Gastroesophageal sphincter (tissue), 4 donors: ENCODE results near the gene TMEM209. TPM values are rescaled to one million over a fixed set of nuclear protein-coding genes. Genes with fewer than 3 reads are reported as not detected.

ENCODE experiments used
- ATAC-seq: fragments of 150-250 bp; one replicate; pipeline ENCODE4 v1.9.1; 2016; ENCODE audit warnings: mild to moderate bottlenecking, moderate library complexity
- H3K27ac ChIP-seq, 4 donors: fragments of 200-600 bp; sonication (generic) in 3 of 4; 1 replicate in 3 of 4; 2 replicates in 1 of 4; pipeline ENCODE4 v1.5.1; 2016 to 2019
- H3K27me3 ChIP-seq: fragments of 200-600 bp; sonication (generic); one replicate; pipeline ENCODE4 v1.5.1; 2019
- H3K36me3 ChIP-seq, 2 donors: fragments of 200-600 bp; sonication (generic); one replicate each; pipeline ENCODE4 v1.5.1; 2019; ENCODE audit warnings: control low read depth in 1 of 2
- H3K4me1 ChIP-seq, 3 donors: fragments of 200-600 bp; sonication (generic); 1 replicate in 2 of 3; 2 replicates in 1 of 3; pipeline ENCODE4 v1.5.1; 2016 to 2019; ENCODE audit warnings: control low read depth in 2 of 3
- H3K4me3 ChIP-seq, 2 donors: fragments of 200-600 bp; sonication (generic); one replicate each; pipeline ENCODE4 v1.5.1; 2019; ENCODE audit warnings: mild to moderate bottlenecking in 1 of 2, moderate library complexity in 1 of 2
- H3K9me3 ChIP-seq, 3 donors: fragments of 200-600 bp; sonication (generic); one replicate each; pipeline ENCODE4 v1.5.1; 2017 to 2019; ENCODE audit warnings: control low read depth in 2 of 3
- EP300 ChIP-seq: sonication (generic); formaldehyde crosslinking; IDR thresholded peaks from one replicate; pipeline ENCODE4 v1.6.1; 2017; ENCODE audit warnings: antibody characterized with exemption, mild to moderate bottlenecking
- POLR2A ChIP-seq, 2 donors: fragments of 450-650 bp; IDR thresholded peaks; one replicate each; pipeline ENCODE4 v1.6.1; 2017; ENCODE audit warnings: antibody characterized with exemption in 2 of 2, mild to moderate bottlenecking in 2 of 2, moderate library complexity in 1 of 2
- POLR2AphosphoS5 ChIP-seq: sonication (generic); formaldehyde crosslinking; IDR thresholded peaks from one replicate; pipeline ENCODE4 v1.6.1; 2017; ENCODE audit warnings: antibody characterized with exemption
- WGBS, 2 donors: methylation state at CpG; one replicate each; pipeline ENCODE4 v1.1.5; 2018; ENCODE audit warnings: low coverage in 1 of 2; 5-methylcytosine and 5-hydroxymethylcytosine counted together
- total RNA-seq, 4 donors: library from RNA; depleted of rRNA; stranded (reverse); fragments of >200 nt; gene quantifications; one replicate each; pipeline ENCODE4 v1.1.0, GENCODE V29; 2016
- TF ChIP-seq, protein P1 (sequence below), 4 experiments: fragments of 200-600 bp in 2 of 4; fragments of 450-650 bp in 2 of 4; sonication (generic) in 1 of 4; IDR thresholded peaks; one replicate each; pipeline ENCODE4 v1.5.1; 2017 to 2019; ENCODE audit warnings: antibody characterized with exemption in 4 of 4, mild to moderate bottlenecking in 2 of 4, moderate library complexity in 2 of 4

Gene TMEM209
- total RNA-seq, 4 donors from 2014 or later: 5.5 to 13.4 (median 8.2) TPM

- Histone ChIP-seq H3K27me3 (no peaks in the 10 kb centered on the region), H3K9me3 (no peaks in the 10 kb centered on the region), H3K27ac (no peak overlapping the region), H3K4me3 (no peak overlapping the region), H3K4me1 (no peaks in the 10 kb centered on the region), H3K36me3 (peaks cover 3 to 74% of the 10 kb centered on the region in 2 donors)
- TF ChIP-seq POLR2A (IDR thresholded peaks at IDR 0.05) (no peak), EP300 (no peak), POLR2AphosphoS5 (no peak)
- TF ChIP-seq, protein P1, sequence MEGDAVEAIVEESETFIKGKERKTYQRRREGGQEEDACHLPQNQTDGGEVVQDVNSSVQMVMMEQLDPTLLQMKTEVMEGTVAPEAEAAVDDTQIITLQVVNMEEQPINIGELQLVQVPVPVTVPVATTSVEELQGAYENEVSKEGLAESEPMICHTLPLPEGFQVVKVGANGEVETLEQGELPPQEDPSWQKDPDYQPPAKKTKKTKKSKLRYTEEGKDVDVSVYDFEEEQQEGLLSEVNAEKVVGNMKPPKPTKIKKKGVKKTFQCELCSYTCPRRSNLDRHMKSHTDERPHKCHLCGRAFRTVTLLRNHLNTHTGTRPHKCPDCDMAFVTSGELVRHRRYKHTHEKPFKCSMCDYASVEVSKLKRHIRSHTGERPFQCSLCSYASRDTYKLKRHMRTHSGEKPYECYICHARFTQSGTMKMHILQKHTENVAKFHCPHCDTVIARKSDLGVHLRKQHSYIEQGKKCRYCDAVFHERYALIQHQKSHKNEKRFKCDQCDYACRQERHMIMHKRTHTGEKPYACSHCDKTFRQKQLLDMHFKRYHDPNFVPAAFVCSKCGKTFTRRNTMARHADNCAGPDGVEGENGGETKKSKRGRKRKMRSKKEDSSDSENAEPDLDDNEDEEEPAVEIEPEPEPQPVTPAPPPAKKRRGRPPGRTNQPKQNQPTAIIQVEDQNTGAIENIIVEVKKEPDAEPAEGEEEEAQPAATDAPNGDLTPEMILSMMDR (IDR thresholded peaks at IDR 0.05): no peak
- no peak for ATAC-seq
- 67 to 85% methylated on average over 2 of the region's 2 CpGs for WGBS, 2 donors
Measured at GRCh38 chr7:130182990-130183389, 22.2 kb downstream of the TMEM209 start.

- TF ChIP-seq POLR2A (IDR thresholded peaks at IDR 0.05) (no peak), EP300 (no peak), POLR2AphosphoS5 (no peak)
- TF ChIP-seq, protein P1 (IDR thresholded peaks at IDR 0.05): no peak
- H3K4me3 ChIP-seq: no peak overlapping the region
- no peak for ATAC-seq
- H3K4me1 ChIP-seq: no peaks in the 10 kb centered on the region
- no peak overlapping the region for H3K27ac ChIP-seq
- WGBS, 2 donors: 96 to 98% methylated on average over 2 of the region's 2 CpGs
- no peaks in the 10 kb centered on the region for H3K27me3 ChIP-seq
- H3K9me3 ChIP-seq: no peaks in the 10 kb centered on the region
- H3K36me3 ChIP-seq: peaks cover 3 to 91% of the 10 kb centered on the region in 2 donors
Measured at GRCh38 chr7:130181263-130181605, 24.0 kb downstream of the TMEM209 start.

GRCh38 chr7:130180571-130181262 is 24.5 kb downstream of the TMEM209 start:
- H3K27ac ChIP-seq: no peak overlapping the region
- WGBS, 2 donors: 80 to 89% methylated on average over 2 to 3 of the region's 9 CpGs
- H3K4me1 ChIP-seq: no peaks in the 10 kb centered on the region
- H3K36me3 ChIP-seq: peaks cover 3 to 92% of the 10 kb centered on the region in 2 donors
- ATAC-seq: no peak
- no peaks in the 10 kb centered on the region for H3K27me3 ChIP-seq
- no peaks in the 10 kb centered on the region for H3K9me3 ChIP-seq
- TF ChIP-seq, protein P1 (IDR thresholded peaks at IDR 0.05): no peak
- no peak for TF ChIP-seq POLR2A (IDR thresholded peaks at IDR 0.05)
- TF ChIP-seq POLR2AphosphoS5: no peak
- no peak for TF ChIP-seq EP300
- no peak overlapping the region for H3K4me3 ChIP-seq

DNA sequence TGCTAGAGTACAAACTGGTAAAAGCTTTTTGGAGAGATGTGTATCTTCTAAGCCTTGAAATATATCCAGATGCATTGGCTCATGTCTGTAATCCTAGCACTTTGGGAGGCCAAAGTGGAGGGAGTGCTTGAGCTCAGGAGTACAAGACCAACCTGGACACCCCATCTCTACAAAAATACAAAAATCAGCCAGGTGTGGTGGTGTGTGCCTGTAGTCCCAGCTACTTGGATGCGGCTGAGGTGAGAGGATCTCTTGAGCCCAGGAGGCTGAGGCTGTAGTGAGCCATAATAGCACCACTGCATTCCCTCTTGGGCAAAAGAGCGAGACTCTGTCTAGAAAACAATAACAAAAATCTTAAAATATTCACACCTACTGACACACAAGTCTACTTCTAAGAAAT is 25.6 kb downstream of the TMEM209 start:
- H3K36me3 ChIP-seq: peaks cover 0 to 96% of the 10 kb centered on the region in 2 donors
- no peaks in the 10 kb centered on the region for H3K9me3 ChIP-seq
- H3K4me3 ChIP-seq: no peak overlapping the region
- WGBS, 2 donors: 100% methylated on average over 1 to 2 of the region's 2 CpGs
- no peaks in the 10 kb centered on the region for H3K27me3 ChIP-seq
- no peak for ATAC-seq
- H3K4me1 ChIP-seq: no peaks in the 10 kb centered on the region
- H3K27ac ChIP-seq: no peak overlapping the region
- TF ChIP-seq POLR2AphosphoS5: no peak
- no peak for TF ChIP-seq POLR2A (IDR thresholded peaks at IDR 0.05)
- TF ChIP-seq, protein P1 (IDR thresholded peaks at IDR 0.05): no peak
- TF ChIP-seq EP300: no peak

GRCh38 chr7:130178251-130178650 is 27.0 kb downstream of the TMEM209 start:
- TF ChIP-seq EP300: no peak
- no peak for TF ChIP-seq POLR2A (IDR thresholded peaks at IDR 0.05)
- no peak for TF ChIP-seq POLR2AphosphoS5
- TF ChIP-seq, protein P1 (IDR thresholded peaks at IDR 0.05): no peak
- WGBS, 2 donors: 81 to 86% methylated on average over 3 to 4 of the region's 4 CpGs
- no peak for ATAC-seq
- H3K4me1 ChIP-seq: no peaks in the 10 kb centered on the region
- H3K9me3 ChIP-seq: no peaks in the 10 kb centered on the region
- peaks cover 0 to 94% of the 10 kb centered on the region in 2 donors for H3K36me3 ChIP-seq
- no peak overlapping the region for H3K4me3 ChIP-seq
- no peak overlapping the region for H3K27ac ChIP-seq
- no peaks in the 10 kb centered on the region for H3K27me3 ChIP-seq
